IMR-90 (cell line): Measurements from ENCODE around the gene CTPS1. TPM values are rescaled to one million over a fixed set of nuclear protein-coding genes. Genes with fewer than 3 reads are reported as not detected.

Source experiments
- ATAC-seq: fragments of 200-7000 bp; cut with Tn5 transposase; 2 replicates; pipeline ENCODE4 v1.9.1; 2020; ENCODE audit warnings: low read depth, mild to moderate bottlenecking, moderate library complexity
- BruUV-seq: library from RNA; stranded (reverse); fragments of 400-500 nt; replicated peaks from 2 replicates; lab custom pipeline; 2021; lab: Mats Ljungman, UMichigan
- CTCF ChIA-PET: fragments of 300-600 bp; formaldehyde crosslinking; extraction: SDS; loops from one replicate; lab custom pipeline; 2021; ENCODE audit warnings: antibody characterized with exemption; lab: Yijun Ruan, JAX
- POLR2A ChIA-PET: fragments of 300-600 bp; sonication (Branson Sonifier 250); formaldehyde crosslinking; loops from one replicate; lab custom pipeline; 2022; ENCODE audit warnings: antibody characterized with exemption; ENCODE audit not compliant: unreplicated experiment; lab: Charles Lee
- DNase-seq: peaks from one replicate; pipeline ENCODE4 v3.0.0; 2013
- H2AFZ ChIP-seq: replicated peaks from 2 replicates; pipeline ENCODE3; 2013; ENCODE audit warnings: low read length, mild to moderate bottlenecking; ENCODE audit not compliant: poor library complexity
- H2AK5ac ChIP-seq: 2 replicates; pipeline ENCODE4 v1.6.1; 2013; ENCODE audit warnings: low read depth, low read length, inconsistent platforms
- H2AK9ac ChIP-seq: replicated peaks from 2 replicates; pipeline ENCODE3; 2013; ENCODE audit warnings: mild to moderate bottlenecking, low read depth, low read length, moderate library complexity; ENCODE audit not compliant: poor library complexity
- H2BK120ac ChIP-seq: 2 replicates; pipeline ENCODE4 v1.6.1; 2013; ENCODE audit warnings: low read depth, low read length, inconsistent platforms
- H2BK15ac ChIP-seq: 3 replicates; pipeline ENCODE4 v1.6.1; 2013; ENCODE audit warnings: low read depth, low read length, inconsistent platforms
- H2BK20ac ChIP-seq: 2 replicates; pipeline ENCODE4 v1.6.1; 2013; ENCODE audit warnings: low read depth, mild to moderate bottlenecking, inconsistent platforms, low read length, moderate library complexity
- H2BK5ac ChIP-seq: 2 replicates; pipeline ENCODE4 v1.6.1; 2013; ENCODE audit warnings: mild to moderate bottlenecking, low read depth, low read length, inconsistent platforms; ENCODE audit not compliant: poor library complexity, severe bottlenecking
- H3K14ac ChIP-seq: replicated peaks from 2 replicates; pipeline ENCODE4 v1.6.1; 2013; ENCODE audit warnings: low read depth, low read length, inconsistent platforms
- H3K18ac ChIP-seq: 2 replicates; pipeline ENCODE4 v1.6.1; 2013; ENCODE audit warnings: low read depth, low read length, control low read depth
- H3K23ac ChIP-seq: 2 replicates; pipeline ENCODE4 v1.6.1; 2013; ENCODE audit warnings: low read depth, low read length, inconsistent platforms
- H3K27ac ChIP-seq: 2 replicates; pipeline ENCODE4 v1.5.1; 2013; ENCODE audit warnings: mild to moderate bottlenecking, control low read depth, low read length; ENCODE audit not compliant: insufficient read depth
- H3K27me3 ChIP-seq: 2 replicates; pipeline ENCODE4 v1.6.1; 2013; ENCODE audit warnings: low read length; ENCODE audit not compliant: control insufficient read depth, insufficient read depth
- H3K36me3 ChIP-seq: 2 replicates; pipeline ENCODE4 v1.6.1; 2013; ENCODE audit warnings: low read length, mixed read lengths; ENCODE audit not compliant: control insufficient read depth, insufficient read depth
- H3K4ac ChIP-seq: 2 replicates; pipeline ENCODE4 v1.6.1; 2013; ENCODE audit warnings: low read depth, low read length, inconsistent platforms
- H3K4me1 ChIP-seq: 2 replicates; pipeline ENCODE4 v1.6.1; 2013; ENCODE audit warnings: low read length, mixed read lengths; ENCODE audit not compliant: control insufficient read depth, insufficient read depth
- H3K4me2 ChIP-seq: 2 replicates; pipeline ENCODE4 v1.6.1; 2013; ENCODE audit warnings: low read depth, mild to moderate bottlenecking, control low read depth, low read length, moderate library complexity
- H3K4me3 ChIP-seq: 2 replicates; pipeline ENCODE4 v1.5.1; 2013; ENCODE audit warnings: low read depth, mild to moderate bottlenecking, control low read depth, low read length, moderate library complexity; ENCODE audit not compliant: insufficient read depth
- H3K56ac ChIP-seq: 2 replicates; pipeline ENCODE4 v1.6.1; 2013; ENCODE audit warnings: low read length, inconsistent platforms; ENCODE audit not compliant: insufficient read depth; ENCODE audit errors: extremely low read depth
- H3K79me1 ChIP-seq, 2 experiments: 2 replicates each; pipeline ENCODE4 v1.6.1; 2013; ENCODE audit warnings: low read length in 2 of 2, inconsistent platforms in 1 of 2, low read depth in 1 of 2
- H3K9ac ChIP-seq: 2 replicates; pipeline ENCODE4 v1.6.1; 2013; ENCODE audit warnings: low read depth, low read length, control low read depth
- H3K9me1 ChIP-seq: 2 replicates; pipeline ENCODE4 v1.6.1; 2013; ENCODE audit warnings: low read length, inconsistent platforms; ENCODE audit not compliant: insufficient read depth
- H3K9me3 ChIP-seq: 2 replicates; pipeline ENCODE4 v1.6.1; 2013; ENCODE audit warnings: low read length; ENCODE audit not compliant: control insufficient read depth, insufficient read depth
- H4K20me1 ChIP-seq: 2 replicates; pipeline ENCODE4 v1.6.1; 2013; ENCODE audit warnings: low read length, inconsistent platforms; ENCODE audit not compliant: insufficient read depth
- H4K5ac ChIP-seq: 2 replicates; pipeline ENCODE4 v1.6.1; 2013; ENCODE audit warnings: mild to moderate bottlenecking, low read depth, low read length, control low read depth
- H4K8ac ChIP-seq, 2 experiments: 2 replicates each; pipeline ENCODE4 v1.6.1; 2013; ENCODE audit warnings: low read depth in 2 of 2, low read length in 2 of 2, control low read depth in 1 of 2, inconsistent platforms in 1 of 2
- H4K91ac ChIP-seq: 2 replicates; pipeline ENCODE4 v1.6.1; 2013; ENCODE audit warnings: low read depth, low read length, inconsistent platforms; ENCODE audit not compliant: insufficient read depth
- BHLHE40 ChIP-seq: fragments of 150-350 bp; IDR thresholded peaks from 2 replicates; pipeline ENCODE4 v1.6.1; 2016; ENCODE audit warnings: mild to moderate bottlenecking, low read depth, low read length
- FOS ChIP-seq: fragments of 150-350 bp; IDR thresholded peaks from 2 replicates; pipeline ENCODE4 v1.6.1; 2016; ENCODE audit warnings: low read depth, low read length
- MAFK ChIP-seq: IDR thresholded peaks from 2 replicates; pipeline ENCODE4 v1.6.1; 2012; ENCODE audit warnings: low read depth, low read length, improper control_type of control experiment
- MXI1 ChIP-seq: IDR thresholded peaks from 2 replicates; pipeline ENCODE4 v1.6.1; 2012; ENCODE audit warnings: low read depth, mild to moderate bottlenecking, low read length, moderate library complexity, borderline replicate concordance
- RFX5 ChIP-seq: IDR thresholded peaks from 2 replicates; pipeline ENCODE4 v1.8.0; 2012; ENCODE audit warnings: low read depth, mild to moderate bottlenecking, low read length, moderate library complexity
- WGBS, 2 experiments: methylation state at CpG; one replicate each; pipeline versions ENCODE4 v1.1.5 to v1.1.7; 2013; ENCODE audit warnings: missing lambda C conversion rate in 2 of 2; ENCODE audit not compliant: insufficient read length in 1 of 2; ENCODE audit errors: extremely low coverage in 2 of 2; 5-methylcytosine and 5-hydroxymethylcytosine counted together
- dilution Hi-C: fragments of 300-500 bp; cut with HindIII; formaldehyde crosslinking; loops from one replicate; pipeline ENCODE4 v1.14.3; 2018; ENCODE audit warnings: low sequenced_read_pairs; ENCODE audit not compliant: unreplicated experiment
- in situ Hi-C: fragments of 300-500 bp; cut with MboI; formaldehyde crosslinking; loops from 3 replicates; pipeline ENCODE4 v1.14.3; 2019; ENCODE audit warnings: low sequenced_read_pairs, inconsistent platforms, mixed read lengths
- intact Hi-C: fragments of 100-400 bp; cut with micrococcal nuclease; formaldehyde crosslinking; loops from 2 replicates; pipeline ENCODE4 v1.10.0; 2022
- polyA plus RNA-seq, 3 experiments: library from polyadenylated mRNA; depleted of rRNA; stranded (reverse); fragments of >200 nt; gene quantifications; 2 replicates each; pipeline ENCODE4 v1.2.3, GENCODE V29; 2012; ENCODE audit warnings: low replicate concordance in 1 of 3
- total RNA-seq: library from RNA; depleted of rRNA; stranded (reverse); fragments of >200 nt; gene quantifications from 2 replicates; pipeline ENCODE4 v1.2.3, GENCODE V29; 2012
- TF ChIP-seq, protein P1 (sequence below): fragments of 150-350 bp; IDR thresholded peaks from 2 replicates; pipeline ENCODE4 v1.6.1; 2016; ENCODE audit warnings: low read depth, mild to moderate bottlenecking, low read length, moderate library complexity, borderline replicate concordance

Gene CTPS1
- total and polyA plus RNA-seq, 2 of the 4 experiments (the other 2 are of a cell fraction), result 40.4 to 41.0 TPM

DNA sequence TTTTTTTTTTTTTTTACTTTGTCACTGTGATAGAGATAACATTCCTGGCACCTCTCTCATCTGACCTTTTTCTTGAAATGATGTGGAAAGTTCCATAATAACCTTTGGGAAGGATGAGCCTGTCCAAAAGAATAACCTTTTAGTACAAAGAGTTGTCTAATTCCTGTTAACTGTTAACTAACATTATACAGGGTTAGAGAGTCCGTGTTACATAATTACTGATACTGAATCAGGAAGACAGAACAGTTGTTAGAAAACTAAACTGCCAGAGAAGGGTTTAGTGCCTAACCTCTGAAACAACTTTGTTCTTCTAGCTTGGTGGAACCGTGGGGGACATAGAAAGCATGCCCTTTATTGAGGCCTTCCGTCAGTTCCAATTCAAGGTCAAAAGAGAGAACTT is 8.8 kb downstream of the CTPS1 start:
- H3K36me3 ChIP-seq, result peaks cover 43% of the 10 kb centered on the region
- TF ChIP-seq FOS, result no peak
- TF ChIP-seq RFX5, result no peak
- TF ChIP-seq BHLHE40, result no peak
- no peak for TF ChIP-seq MAFK
- no peak for TF ChIP-seq MXI1
- TF ChIP-seq, protein P1, sequence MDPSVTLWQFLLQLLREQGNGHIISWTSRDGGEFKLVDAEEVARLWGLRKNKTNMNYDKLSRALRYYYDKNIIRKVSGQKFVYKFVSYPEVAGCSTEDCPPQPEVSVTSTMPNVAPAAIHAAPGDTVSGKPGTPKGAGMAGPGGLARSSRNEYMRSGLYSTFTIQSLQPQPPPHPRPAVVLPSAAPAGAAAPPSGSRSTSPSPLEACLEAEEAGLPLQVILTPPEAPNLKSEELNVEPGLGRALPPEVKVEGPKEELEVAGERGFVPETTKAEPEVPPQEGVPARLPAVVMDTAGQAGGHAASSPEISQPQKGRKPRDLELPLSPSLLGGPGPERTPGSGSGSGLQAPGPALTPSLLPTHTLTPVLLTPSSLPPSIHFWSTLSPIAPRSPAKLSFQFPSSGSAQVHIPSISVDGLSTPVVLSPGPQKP, result no peak
- H2BK20ac ChIP-seq, result no peak overlapping the region
- in situ Hi-C loops (no loop called here), intact Hi-C loops (no loop called here), dilution Hi-C loops (no loop called here)
- no CpG with 5 or more reads among the region's 3 CpGs for WGBS, 2 experiments
- no peak overlapping the region for H4K8ac ChIP-seq
- H3K9ac ChIP-seq, result no peak overlapping the region
- no peak overlapping the region; the same call in 1 of the 2 replicates for H4K5ac ChIP-seq
- POLR2A ChIA-PET, result no interaction called here
- H3K4me2 ChIP-seq, result no peak overlapping the region
- no peak for DNase-seq
- CTCF ChIA-PET, result interaction anchor here (1.0 kb wide), 1 partner anchor 14 kb away, joined by 4 read pairs; no protein-coding TSS in a partner anchor
- peaks cover 15% of the 10 kb centered on the region for H4K20me1 ChIP-seq
- no peak overlapping the region for H2BK120ac ChIP-seq
- no peak overlapping the region for H3K23ac ChIP-seq
- H3K4ac ChIP-seq, result no peak overlapping the region
- no peak overlapping the region for H2AFZ ChIP-seq
- H3K79me1 ChIP-seq, result peaks cover 41 to 65% of the 10 kb centered on the region in 2 experiments
- no peak overlapping the region for H2AK9ac ChIP-seq
- no TSS peak for BruUV-seq
- H3K14ac ChIP-seq, result no peak overlapping the region
- H3K4me1 ChIP-seq, result peaks cover 15% of the 10 kb centered on the region
- H3K9me3 ChIP-seq, result no peaks in the 10 kb centered on the region
- no peak overlapping the region for H2BK5ac ChIP-seq
- no peak overlapping the region for H4K91ac ChIP-seq
- no peak overlapping the region for H3K27ac ChIP-seq
- H3K18ac ChIP-seq, result no peak overlapping the region
- H2BK15ac ChIP-seq, result no peak overlapping the region
- H3K27me3 ChIP-seq, result no peaks in the 10 kb centered on the region
- H2AK5ac ChIP-seq, result no peak overlapping the region
- H3K56ac ChIP-seq, result no peak overlapping the region
- H3K9me1 ChIP-seq, result peaks cover 13% of the 10 kb centered on the region
- no peak for ATAC-seq
- H3K4me3 ChIP-seq, result no peak overlapping the region
